Caco-2 (cell line): Measurements from ENCODE around the gene ELK4. TPM values are rescaled to one million over a fixed set of nuclear protein-coding genes. Genes with fewer than 3 reads are reported as not detected.

Experiments used
- BruUV-seq: library from RNA; stranded (reverse); fragments of 400-500 nt; replicated peaks from 2 replicates; lab custom pipeline; 2021; lab: Mats Ljungman, UMichigan
- CTCF ChIA-PET: fragments of 300-600 bp; sonication (Branson Sonifier 250); formaldehyde crosslinking; loops from one replicate; lab custom pipeline; 2022; ENCODE audit warnings: antibody characterized with exemption; lab: Charles Lee
- POLR2A ChIA-PET: fragments of 300-600 bp; sonication (Branson Sonifier 250); formaldehyde crosslinking; loops from one replicate; lab custom pipeline; 2022; ENCODE audit warnings: antibody characterized with exemption; lab: Charles Lee
- DNase-seq, 2 experiments: peaks; one replicate each; pipeline versions ENCODE4 v3.0.0 to v3.0.0-alpha.2; 2020 to 2022
- H3K27me3 ChIP-seq: replicated peaks from 2 replicates; pipeline ENCODE4 v1.6.0; 2011; ENCODE audit warnings: low read length; ENCODE audit not compliant: control insufficient read depth, insufficient read depth
- H3K36me3 ChIP-seq: 2 replicates; pipeline ENCODE4 v1.5.1; 2011; ENCODE audit warnings: low read length; ENCODE audit not compliant: control insufficient read depth, insufficient read depth
- H3K4me1 ChIP-seq: fragments of 250-450 bp; sonication (Bioruptor Pico); 2 replicates; pipeline ENCODE4 v1.5.1; 2020; ENCODE audit warnings: mild to moderate bottlenecking
- H3K4me3 ChIP-seq: 2 replicates; pipeline ENCODE4 v1.5.1; 2011; ENCODE audit warnings: low read depth, mild to moderate bottlenecking, control low read depth, low read length
- H3K9me3 ChIP-seq: fragments of 250-450 bp; sonication (Bioruptor Pico); 2 replicates; pipeline ENCODE4 v1.5.1; 2020; ENCODE audit warnings: mild to moderate bottlenecking, moderate library complexity
- H3K27ac Mint-ChIP-seq: one replicate; pipeline ENCODE4 v1.8.0; 2022; ENCODE audit warnings: mixed read lengths; ENCODE audit not compliant: unreplicated experiment
- H3K27me3 Mint-ChIP-seq: one replicate; pipeline ENCODE4 v1.8.0; 2022; ENCODE audit warnings: mixed read lengths; ENCODE audit not compliant: insufficient read depth, unreplicated experiment
- H3K36me3 Mint-ChIP-seq: one replicate; pipeline ENCODE4 v1.8.0; 2022; ENCODE audit warnings: mild to moderate bottlenecking, mixed read lengths; ENCODE audit not compliant: insufficient read depth, unreplicated experiment
- H3K4me1 Mint-ChIP-seq: one replicate; pipeline ENCODE4 v1.8.0; 2022; ENCODE audit warnings: low read depth, mixed read lengths; ENCODE audit not compliant: unreplicated experiment
- H3K4me3 Mint-ChIP-seq: one replicate; pipeline ENCODE4 v1.8.0; 2022; ENCODE audit warnings: mild to moderate bottlenecking, moderate library complexity, mixed read lengths; ENCODE audit not compliant: unreplicated experiment
- H3K9me3 Mint-ChIP-seq: one replicate; pipeline ENCODE4 v1.8.0; 2022; ENCODE audit warnings: mixed read lengths; ENCODE audit not compliant: unreplicated experiment
- CTCF ChIP-seq, 2 experiments: fragments of 200-600 bp in 1 of 2; IDR thresholded peaks; 1 replicate in 1 of 2; 2 replicates in 1 of 2; pipeline versions ENCODE4 v1.5.1 to v1.8.0; 2011 to 2022; ENCODE audit warnings: antibody characterized with exemption in 1 of 2, control low read depth in 1 of 2, inconsistent platforms in 1 of 2, low read depth in 1 of 2, low read length in 1 of 2, mild to moderate bottlenecking in 1 of 2, moderate library complexity in 1 of 2; ENCODE audit not compliant: insufficient read depth in 1 of 2, severe bottlenecking in 1 of 2, unreplicated experiment in 1 of 2
- intact Hi-C: fragments of 100-400 bp; cut with micrococcal nuclease; formaldehyde crosslinking; loops from one replicate; pipeline ENCODE4 v1.10.0; 2022; ENCODE audit not compliant: unreplicated experiment
- total RNA-seq: library from RNA; stranded (reverse); gene quantifications from 2 replicates; pipeline ENCODE4 v1.2.3, GENCODE V29; 2022

Gene ELK4
- total RNA-seq, 1 experiment from 2014 or later: 14.4 TPM

- POLR2A ChIA-PET: interaction anchor here (0.6 to 1.5 kb wide), 5 partner anchors 30 to 357 kb away, joined by 3 to 6 read pairs (median 4); no protein-coding TSS in a partner anchor
- H3K4me3 ChIP-seq: peak overlapping the region; percentile 82
- H3K27ac Mint-ChIP-seq: peak overlapping the region; percentile 87
- H3K9me3 ChIP-seq: no peaks in the 10 kb centered on the region
- intact Hi-C loops: no loop called here
- H3K4me1 ChIP-seq: peaks cover 8% of the 10 kb centered on the region; the same call in 1 of the 2 replicates
- CTCF ChIA-PET: interaction anchor here (0.8 to 3.0 kb wide), 4 partner anchors 29 to 145 kb away, joined by 3 to 44 read pairs (median 7); no protein-coding TSS in a partner anchor
- no peak for DNase-seq
- peaks cover 13% of the 10 kb centered on the region for H3K36me3 Mint-ChIP-seq
- no peak for TF ChIP-seq CTCF (IDR thresholded peaks at IDR 0.05; ENCODE audit: insufficient read depth in 1 of 2, low read depth in 1 of 2, low read length in 1 of 2, severe bottlenecking in 1 of 2, unreplicated experiment in 1 of 2)
- H3K27me3 ChIP-seq: no peaks in the 10 kb centered on the region
- peak overlapping the region; percentile 86 for H3K4me3 Mint-ChIP-seq
- BruUV-seq: no TSS peak
- no peaks in the 10 kb centered on the region for H3K27me3 Mint-ChIP-seq
- no peaks in the 10 kb centered on the region for H3K9me3 Mint-ChIP-seq
- H3K4me1 Mint-ChIP-seq: peaks cover 6% of the 10 kb centered on the region
- no peaks in the 10 kb centered on the region for H3K36me3 ChIP-seq
These were observed 1.2 kb downstream of the ELK4 start for GRCh38 chr1:205630651-205631009.

DNA sequence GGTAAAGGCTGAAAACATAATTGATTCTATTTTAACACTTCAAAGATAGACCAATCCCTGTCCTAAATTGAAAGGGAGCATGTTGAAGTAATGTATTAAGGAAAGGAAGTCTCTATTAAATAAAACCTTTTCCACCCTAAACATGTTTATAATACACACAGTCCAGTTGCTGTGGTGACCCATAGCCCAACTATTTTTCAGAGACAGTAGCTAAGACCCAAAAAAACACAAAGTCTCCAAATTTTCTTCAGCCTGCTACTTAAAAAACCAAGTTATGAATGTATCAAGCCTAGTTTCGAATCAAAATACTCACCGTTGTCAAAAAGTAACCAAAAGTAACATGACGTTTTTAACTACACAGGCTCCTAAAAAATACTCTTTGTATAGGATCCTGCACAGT lies 1.6 kb downstream of the ELK4 start:
- Mint-ChIP-seq H3K9me3 (no peaks in the 10 kb centered on the region), H3K4me3 (peak overlapping the region; percentile 86), H3K27ac (peak overlapping the region; percentile 87), H3K36me3 (peaks cover 13% of the 10 kb centered on the region), H3K4me1 (peaks cover 6% of the 10 kb centered on the region), H3K27me3 (no peaks in the 10 kb centered on the region)
- H3K4me1 ChIP-seq: peaks cover 8% of the 10 kb centered on the region; the same call in 1 of the 2 replicates
- no peak for DNase-seq
- intact Hi-C loops: no loop called here
- H3K36me3 ChIP-seq: no peaks in the 10 kb centered on the region
- POLR2A ChIA-PET: interaction anchor here (0.6 to 1.5 kb wide), 3 partner anchors 38 to 106 kb away, joined by 3 to 6 read pairs (median 4); no protein-coding TSS in a partner anchor
- H3K9me3 ChIP-seq: no peaks in the 10 kb centered on the region
- H3K27me3 ChIP-seq: no peaks in the 10 kb centered on the region
- CTCF ChIA-PET: interaction anchor here (1.3 to 3.0 kb wide), 2 partner anchors 39 to 145 kb away, joined by 3 to 44 read pairs; no protein-coding TSS in a partner anchor
- no TSS peak for BruUV-seq
- H3K4me3 ChIP-seq: peak overlapping the region; percentile 82
- no peak for TF ChIP-seq CTCF (IDR thresholded peaks at IDR 0.05; ENCODE audit: insufficient read depth in 1 of 2, low read depth in 1 of 2, low read length in 1 of 2, severe bottlenecking in 1 of 2, unreplicated experiment in 1 of 2)

DNA sequence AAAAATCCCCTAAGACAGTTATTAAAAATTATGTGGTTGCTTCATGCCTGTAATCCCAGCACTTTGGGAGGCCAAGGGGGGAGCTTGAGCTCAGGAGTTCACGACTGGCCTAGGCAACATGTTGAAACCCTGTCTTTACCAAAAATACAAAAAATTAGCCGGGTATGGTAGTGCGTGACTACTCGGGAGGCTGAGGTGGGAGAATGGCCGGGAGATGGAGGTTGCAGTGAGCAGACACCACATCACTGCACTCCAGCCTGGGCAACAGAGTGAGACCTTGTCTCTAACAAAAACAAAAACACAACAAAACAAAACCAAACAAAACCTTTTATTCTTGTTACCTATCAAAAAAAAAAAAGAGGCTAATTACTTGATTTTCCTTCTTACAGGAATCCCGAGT lies 2.1 kb downstream of the ELK4 start:
- no TSS peak for BruUV-seq
- no peak overlapping the region; the same call in 1 of the 2 replicates for H3K4me3 ChIP-seq
- intact Hi-C loops: no loop called here
- CTCF ChIA-PET: no interaction called here
- Mint-ChIP-seq H3K4me3 (peak overlapping the region; percentile 86), H3K4me1 (peaks cover 6% of the 10 kb centered on the region), H3K9me3 (no peaks in the 10 kb centered on the region), H3K36me3 (peaks cover 13% of the 10 kb centered on the region), H3K27ac (peak overlapping the region; percentile 87), H3K27me3 (no peaks in the 10 kb centered on the region)
- no peaks in the 10 kb centered on the region for H3K36me3 ChIP-seq
- POLR2A ChIA-PET: interaction anchor here (0.5 to 0.6 kb wide), 2 partner anchors 16 to 105 kb away, joined by 3 to 4 read pairs; no protein-coding TSS in a partner anchor
- no peak for DNase-seq
- H3K4me1 ChIP-seq: peaks cover 8% of the 10 kb centered on the region; the same call in 1 of the 2 replicates
- no peaks in the 10 kb centered on the region for H3K27me3 ChIP-seq
- TF ChIP-seq CTCF (IDR thresholded peaks at IDR 0.05; ENCODE audit: insufficient read depth in 1 of 2, low read depth in 1 of 2, low read length in 1 of 2, severe bottlenecking in 1 of 2, unreplicated experiment in 1 of 2): no peak
- no peaks in the 10 kb centered on the region for H3K9me3 ChIP-seq
